KBM-7 (cell line): Measurements from ENCODE around the gene ALKAL2.

ENCODE experiments used
- DNase-seq: peaks from one replicate; pipeline ENCODE4 v3.0.0-alpha.2; 2015
- in situ Hi-C: fragments of 300-500 bp; cut with MboI; formaldehyde crosslinking; loops from 2 replicates; pipeline ENCODE4 v1.14.3; 2020; ENCODE audit warnings: low sequenced_read_pairs, low pct_unique_long_range_greater_than_20kb, mixed read lengths

The ALKAL2 gene

GRCh38 chr2:255195-255594 lies 32.7 kb downstream of the ALKAL2 start:
- no peak for DNase-seq
- in situ Hi-C loops: no loop called here

- in situ Hi-C loops: no loop called here
- DNase-seq: no peak
These were observed 33.6 kb downstream of the ALKAL2 start for GRCh38 chr2:254241-254640.

- in situ Hi-C loops: no loop called here
- no peak for DNase-seq
These were observed 34.7 kb downstream of the ALKAL2 start for GRCh38 chr2:253202-253638.

- in situ Hi-C loops: no loop called here
- no peak for DNase-seq
These were observed 35.8 kb downstream of the ALKAL2 start for GRCh38 chr2:252001-252602.

GRCh38 chr2:249538-250042 lies 38.3 kb downstream of the ALKAL2 start:
- in situ Hi-C loops: no loop called here
- no peak for DNase-seq

GRCh38 chr2:248724-249123 lies 39.2 kb downstream of the ALKAL2 start:
- in situ Hi-C loops: no loop called here
- no peak for DNase-seq

GRCh38 chr2:246489-247144 lies 41.3 kb downstream of the ALKAL2 start:
- peak; percentile 82 for DNase-seq
- in situ Hi-C loops: no loop called here

- no peak for DNase-seq
- in situ Hi-C loops: no loop called here
These were observed 43.3 kb downstream of the ALKAL2 start for GRCh38 chr2:244547-244946.

- in situ Hi-C loops: no loop called here
- no peak for DNase-seq
These were observed 49.0 kb downstream of the ALKAL2 start for GRCh38 chr2:238869-239268.

- in situ Hi-C loops: no loop called here
These were observed 49.5 kb downstream of the ALKAL2 start for GRCh38 chr2:238431-238830.

GRCh38 chr2:237878-238277 lies 50.0 kb downstream of the ALKAL2 start:
- no peak for DNase-seq
- in situ Hi-C loops: no loop called here

More at GRCh38 chr2:238431-238830, 49.5 kb downstream of the ALKAL2 start:
- no peak for DNase-seq

- in situ Hi-C loops: no loop called here
- DNase-seq: no peak
These were observed 50.8 kb downstream of the ALKAL2 start for GRCh38 chr2:236993-237539.

GRCh38 chr2:234421-234820 lies 53.5 kb downstream of the ALKAL2 start:
- no peak for DNase-seq

GRCh38 chr2:233030-233429 lies 54.9 kb downstream of the ALKAL2 start:
- in situ Hi-C loops: no loop called here
- DNase-seq: no peak

More at GRCh38 chr2:234421-234820, 53.5 kb downstream of the ALKAL2 start:
- in situ Hi-C loops: no loop called here

- DNase-seq: no peak
- in situ Hi-C loops: no loop called here
These were observed 56.2 kb downstream of the ALKAL2 start for GRCh38 chr2:231521-232185.
